K562 (cell line): ENCODE data around the gene PDZD2. TPM values are rescaled to one million over a fixed set of nuclear protein-coding genes. Genes with fewer than 3 reads are reported as not detected.
"Not testable (repeated sequence)": the region's sequence is repeated elsewhere in the genome, so short reads cannot be mapped to it uniquely, and the experiment has no call there.

Experiments used
- ATAC-seq: fragments of 200-7000 bp; cut with Tn5 transposase; 3 replicates; pipeline ENCODE4 v1.9.1; 2020; ENCODE audit warnings: moderate library complexity
- BruUV-seq: library from RNA; stranded (reverse); fragments of 400-500 nt; replicated peaks from 2 replicates; lab custom pipeline; 2021; lab: Mats Ljungman, UMichigan
- CTCF ChIA-PET: fragments of 300-600 bp; formaldehyde crosslinking; extraction: SDS; loops from one replicate; lab custom pipeline; 2021; ENCODE audit warnings: low intra/inter-chr PET ratio; lab: Yijun Ruan, JAX
- POLR2A ChIA-PET: fragments of 300-600, 350-650 bp; sonication (Branson Sonifier 250); formaldehyde crosslinking; extraction: SDS; loops from one replicate; lab custom pipeline; 2021; ENCODE audit warnings: antibody characterized with exemption, inconsistent platforms; lab: Yijun Ruan, JAX
- DNase-seq, 4 experiments: peaks; one replicate each; pipeline versions ENCODE4 v3.0.0 to v3.0.0-alpha.2; 2011 to 2018; ENCODE audit warnings: low spot score in 3 of 4, mixed read lengths in 3 of 4; ENCODE audit errors: extremely low read depth in 1 of 4
- FAIRE-seq: peaks from 2 replicates; lab custom pipeline; 2011; peaks lifted over from hg19 to GRCh38; lab: Jason Lieb, UNC
- H2AFZ ChIP-seq: 2 replicates; pipeline ENCODE4 v1.6.0; 2011; ENCODE audit warnings: low read depth, low read length, control low read depth, inconsistent platforms
- H3K27ac ChIP-seq: fragments of 200-600 bp; 3 replicates; pipeline ENCODE4 v1.8.0; 2011; ENCODE audit warnings: low read depth, mild to moderate bottlenecking, control low read depth, inconsistent platforms, low read length, moderate library complexity, mixed read lengths; ENCODE audit errors: extremely low read depth
- H3K27me3 ChIP-seq, 2 experiments: fragments of 300-600 bp in 1 of 2; 2 replicates in 1 of 2; 3 replicates in 1 of 2; pipeline versions ENCODE4 v1.6.0 to v1.8.0; 2011; ENCODE audit warnings: inconsistent platforms in 2 of 2, low read length in 2 of 2, mild to moderate bottlenecking in 1 of 2, mixed read lengths in 1 of 2, moderate library complexity in 1 of 2; ENCODE audit not compliant: control insufficient read depth in 2 of 2, insufficient read depth in 2 of 2
- H3K36me3 ChIP-seq: fragments of 300-600 bp; 3 replicates; pipeline ENCODE4 v1.8.0; 2011; ENCODE audit warnings: mild to moderate bottlenecking, low read length, inconsistent platforms; ENCODE audit not compliant: control insufficient read depth, insufficient read depth
- H3K4me1 ChIP-seq, 2 experiments: fragments of 200-600 bp in 1 of 2; replicated peaks in 1 of 2; 2 replicates in 1 of 2; 3 replicates in 1 of 2; pipeline versions ENCODE4 v1.5.1 to v1.8.0; 2011; ENCODE audit warnings: inconsistent platforms in 2 of 2, low read length in 2 of 2, mild to moderate bottlenecking in 1 of 2, mixed read lengths in 1 of 2, moderate library complexity in 1 of 2; ENCODE audit not compliant: control insufficient read depth in 2 of 2, insufficient read depth in 2 of 2
- H3K4me2 ChIP-seq: 2 replicates; pipeline ENCODE4 v1.6.1; 2011; ENCODE audit warnings: low read length, control low read depth, inconsistent platforms, mixed read lengths; ENCODE audit not compliant: insufficient read depth
- H3K4me3 ChIP-seq: fragments of 200-600 bp; sonication (generic), shearing (Covaris generic); 2 replicates; pipeline ENCODE4 v1.5.1; 2016; ENCODE audit warnings: control low read depth, inconsistent platforms
- H3K79me2 ChIP-seq: fragments of 200-600 bp; 3 replicates; pipeline ENCODE4 v1.8.0; 2011; ENCODE audit warnings: low read length, inconsistent platforms; ENCODE audit not compliant: control insufficient read depth, insufficient read depth
- H3K9ac ChIP-seq, 2 experiments: 2 replicates each; pipeline versions ENCODE4 v1.6.0 to v1.6.1; 2011; ENCODE audit warnings: low read depth in 2 of 2, low read length in 2 of 2, control low read depth in 1 of 2, inconsistent platforms in 1 of 2, mild to moderate bottlenecking in 1 of 2, mixed read lengths in 1 of 2; ENCODE audit not compliant: insufficient read depth in 1 of 2
- H3K9me1 ChIP-seq: one replicate; pipeline ENCODE4 v1.6.0; 2011; ENCODE audit warnings: inconsistent platforms, mild to moderate bottlenecking, low read length, moderate library complexity; ENCODE audit not compliant: control insufficient read depth, insufficient read depth
- H3K9me3 ChIP-seq: replicated peaks from 2 replicates; pipeline ENCODE4 v1.5.1; 2011; ENCODE audit warnings: low read depth, low read length, inconsistent platforms; ENCODE audit not compliant: control insufficient read depth, insufficient read depth
- H4K20me1 ChIP-seq: replicated peaks from 2 replicates; pipeline ENCODE4 v1.6.1; 2011; ENCODE audit warnings: low read length, inconsistent platforms, mixed read lengths; ENCODE audit not compliant: control insufficient read depth, insufficient read depth
- DDX20 ChIP-seq: fragments of 450-650 bp; IDR thresholded peaks from 2 replicates; pipeline ENCODE4 v1.6.1; 2016; ENCODE audit warnings: missing genetic modification characterization, low read depth, mild to moderate bottlenecking, missing compliant biosample characterization, moderate library complexity
- E2F3 ChIP-seq: fragments of 250-450 bp; sonication (Bioruptor Pico); IDR thresholded peaks from 2 replicates; pipeline ENCODE4 v1.4.0; 2020; ENCODE audit warnings: mild to moderate bottlenecking
- GABPA ChIP-seq: fragments of 200-800 bp; sonication (Bioruptor generic); conservative IDR thresholded peaks from 2 replicates; pipeline ENCODE4 v1.6.1; 2016; ENCODE audit warnings: low read depth, missing genetic modification characterization, missing compliant biosample characterization
- SAFB ChIP-seq: fragments of 200-400 bp; formaldehyde crosslinking; IDR thresholded peaks from 2 replicates; pipeline ENCODE4 v1.6.1; 2017; ENCODE audit warnings: low read depth, low read length, borderline replicate concordance
- TSC22D4 ChIP-seq: fragments of 450-650 bp; IDR thresholded peaks from 2 replicates; pipeline ENCODE4 v1.6.1; 2016; ENCODE audit warnings: missing genetic modification characterization, missing biosample characterization, control low read depth
- ZNF316 ChIP-seq: fragments of 450-650 bp; IDR thresholded peaks from 2 replicates; pipeline ENCODE4 v1.6.1; 2016
- WGBS: fragments of 100-300 bp; shearing (Covaris generic); methylation state at CpG from one replicate; pipeline ENCODE4 v1.1.6; 2016; ENCODE audit warnings: low coverage, mixed read lengths; ENCODE audit not compliant: insufficient coverage; ENCODE audit errors: missing lambda C conversion rate; 5-methylcytosine and 5-hydroxymethylcytosine counted together
- in situ Hi-C: fragments of 300-500 bp; cut with MboI; formaldehyde crosslinking; loops from 4 replicates; pipeline ENCODE4 v1.15.0; 2018; ENCODE audit warnings: inconsistent platforms, mixed read lengths
- intact Hi-C: fragments of 100-400 bp; cut with micrococcal nuclease; formaldehyde crosslinking; loops from 2 replicates; pipeline ENCODE4 v1.14.2; 2022
- polyA plus RNA-seq, 8 experiments: library from polyadenylated mRNA; depleted of rRNA in 4 of 8; stranded (reverse) in 5 of 8; unstranded in 3 of 8; fragments of >200 nt; fragmentation: Nextera tagmentation in 2 of 8; fragmentation: Illumina TruSeq in 1 of 8; extraction: Ambion mirVana in 2 of 8; extraction: Trizol in 1 of 8; gene quantifications; 2 replicates each; pipeline versions ENCODE4 v1.2.1 to v1.2.3, GENCODE V29; 2011 to 2014; ENCODE audit warnings: inconsistent platforms in 1 of 8, missing spikeins in 1 of 8
- total RNA-seq, 7 experiments: library from RNA; depleted of rRNA in 6 of 7; stranded (reverse); fragments of >200 nt in 6 of 7; fragmentation: Illumina TruSeq in 2 of 7; extraction: Trizol in 2 of 7; gene quantifications; 2 replicates each; pipeline versions ENCODE4 v1.2.1 to v1.2.3, GENCODE V29; 2011 to 2021; ENCODE audit warnings: low replicate concordance in 1 of 7

The PDZD2 gene
- total and polyA plus RNA-seq, 9 of the 15 experiments (the other 6 are each of a cell fraction or from before 2014, with no cell fraction given): 0.02 to 0.08 (median 0.04) TPM; not detected in 6

- H3K4me1 ChIP-seq: no peaks in the 10 kb centered on the region
- H3K9ac ChIP-seq: no peak overlapping the region
- H3K27ac ChIP-seq: no peak overlapping the region
- H3K9me1 ChIP-seq: no peaks in the 10 kb centered on the region
- H3K4me2 ChIP-seq: no peak overlapping the region
- peaks cover 8 to 33% of the 10 kb centered on the region in 2 experiments; a peak in 4 of 5 replicates for H3K27me3 ChIP-seq
- ATAC-seq: no peak
- intact Hi-C loops (no loop called here), in situ Hi-C loops (no loop called here)
- no peak for DNase-seq
- H3K36me3 ChIP-seq: no peaks in the 10 kb centered on the region
- H3K9me3 ChIP-seq: no peaks in the 10 kb centered on the region
- no TSS peak for BruUV-seq
- no peaks in the 10 kb centered on the region for H3K79me2 ChIP-seq
- CTCF ChIA-PET: no interaction called here
- WGBS: 2% methylated on average over 3 of the region's 3 CpGs
- peaks cover 3% of the 10 kb centered on the region; the same call in 1 of the 2 replicates for H4K20me1 ChIP-seq
- POLR2A ChIA-PET: no interaction called here
- no peak overlapping the region for H3K4me3 ChIP-seq
- TF ChIP-seq DDX20 (tag): no peak
- TF ChIP-seq E2F3 (CRISPR knock-in tag): no peak
- no peak for TF ChIP-seq GABPA
- no peak for TF ChIP-seq SAFB
- TF ChIP-seq ZNF316: no peak
- TF ChIP-seq TSC22D4 (tag): no peak
- no peak for FAIRE-seq
- H2AFZ ChIP-seq: no peak overlapping the region
Measured at GRCh38 chr5:31731710-31732301, 92.9 kb downstream of the PDZD2 start.

- in situ Hi-C loops, H3K9ac ChIP-seq, FAIRE-seq: not testable (repeated sequence)
Measured at GRCh38 chr5:31732821-31733220, 93.9 kb downstream of the PDZD2 start.

More at GRCh38 chr5:31732821-31733220, 93.9 kb downstream of the PDZD2 start:
- H3K9me3 ChIP-seq, DNase-seq, H4K20me1 ChIP-seq, H3K27ac ChIP-seq, CTCF ChIA-PET, H2AFZ ChIP-seq, H3K4me3 ChIP-seq, H3K9me1 ChIP-seq, H3K4me2 ChIP-seq, H3K79me2 ChIP-seq, ATAC-seq, intact Hi-C loops, H3K36me3 ChIP-seq, BruUV-seq, H3K4me1 ChIP-seq: not testable (repeated sequence)
- H3K27me3 ChIP-seq: peaks cover 6 to 25% of the 10 kb centered on the region in 2 experiments; a peak in 4 of 5 replicates
- WGBS: under 1% methylated on average over 12 of the region's 12 CpGs
- POLR2A ChIA-PET: interaction anchor here (1.0 kb wide), 1 partner anchor 119 kb away, joined by 3 read pairs; no protein-coding TSS in a partner anchor
